Neural progenitor cell (in vitro differentiated cells): ENCODE measurements around the gene ABCD3.

Experiments
- EZH2 ChIP-seq: fragments of 200-600 bp; sonication (generic); IDR thresholded peaks from 2 replicates; pipeline ENCODE4 v1.6.1; 2017; ENCODE audit warnings: antibody characterized with exemption, mild to moderate bottlenecking, moderate library complexity
- TF ChIP-seq, protein P1 (sequence below): fragments of 200-600 bp; sonication (generic); IDR thresholded peaks from 2 replicates; pipeline ENCODE4 v1.5.1; 2017; ENCODE audit warnings: antibody characterized with exemption, mild to moderate bottlenecking

DNA sequence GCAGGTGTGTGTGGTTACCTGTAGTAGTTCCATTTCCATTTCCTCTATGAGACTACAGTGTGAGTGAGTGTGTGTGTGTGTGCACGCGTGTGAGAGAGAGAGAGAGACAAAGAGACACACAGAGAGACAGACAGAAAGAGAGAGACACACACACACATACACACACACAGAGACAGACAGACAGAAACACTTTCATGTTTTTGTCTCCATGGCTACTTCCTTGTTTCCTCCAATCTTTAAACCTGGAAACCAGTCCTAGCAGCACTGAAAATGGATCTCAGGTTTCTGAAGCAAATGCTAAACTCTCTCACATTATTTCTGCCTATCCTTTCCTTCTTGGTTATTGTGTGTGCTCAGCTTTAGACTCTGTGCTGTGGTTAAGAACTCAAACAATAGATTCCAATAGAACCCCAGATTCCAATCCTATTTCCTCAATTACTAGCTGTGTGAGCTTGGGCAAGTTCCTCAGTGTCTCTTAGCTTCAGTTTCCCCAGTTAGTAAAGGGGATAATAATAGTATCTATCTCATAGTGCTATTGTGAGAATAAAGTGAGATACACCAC, 22.4 kb upstream of the ABCD3 start:
- TF ChIP-seq, protein P1, sequence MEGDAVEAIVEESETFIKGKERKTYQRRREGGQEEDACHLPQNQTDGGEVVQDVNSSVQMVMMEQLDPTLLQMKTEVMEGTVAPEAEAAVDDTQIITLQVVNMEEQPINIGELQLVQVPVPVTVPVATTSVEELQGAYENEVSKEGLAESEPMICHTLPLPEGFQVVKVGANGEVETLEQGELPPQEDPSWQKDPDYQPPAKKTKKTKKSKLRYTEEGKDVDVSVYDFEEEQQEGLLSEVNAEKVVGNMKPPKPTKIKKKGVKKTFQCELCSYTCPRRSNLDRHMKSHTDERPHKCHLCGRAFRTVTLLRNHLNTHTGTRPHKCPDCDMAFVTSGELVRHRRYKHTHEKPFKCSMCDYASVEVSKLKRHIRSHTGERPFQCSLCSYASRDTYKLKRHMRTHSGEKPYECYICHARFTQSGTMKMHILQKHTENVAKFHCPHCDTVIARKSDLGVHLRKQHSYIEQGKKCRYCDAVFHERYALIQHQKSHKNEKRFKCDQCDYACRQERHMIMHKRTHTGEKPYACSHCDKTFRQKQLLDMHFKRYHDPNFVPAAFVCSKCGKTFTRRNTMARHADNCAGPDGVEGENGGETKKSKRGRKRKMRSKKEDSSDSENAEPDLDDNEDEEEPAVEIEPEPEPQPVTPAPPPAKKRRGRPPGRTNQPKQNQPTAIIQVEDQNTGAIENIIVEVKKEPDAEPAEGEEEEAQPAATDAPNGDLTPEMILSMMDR: no peak
- no peak for TF ChIP-seq EZH2
